ENCODE measurements around the gene POLA1. TPM values are rescaled to one million over a fixed set of nuclear protein-coding genes. Genes with fewer than 3 reads are reported as not detected.

POLA1 gene
- total and polyA plus RNA-seq, 2 of the 4 experiments (the other 2 are of a cell fraction): 4.0 to 15.1 TPM

DNA sequence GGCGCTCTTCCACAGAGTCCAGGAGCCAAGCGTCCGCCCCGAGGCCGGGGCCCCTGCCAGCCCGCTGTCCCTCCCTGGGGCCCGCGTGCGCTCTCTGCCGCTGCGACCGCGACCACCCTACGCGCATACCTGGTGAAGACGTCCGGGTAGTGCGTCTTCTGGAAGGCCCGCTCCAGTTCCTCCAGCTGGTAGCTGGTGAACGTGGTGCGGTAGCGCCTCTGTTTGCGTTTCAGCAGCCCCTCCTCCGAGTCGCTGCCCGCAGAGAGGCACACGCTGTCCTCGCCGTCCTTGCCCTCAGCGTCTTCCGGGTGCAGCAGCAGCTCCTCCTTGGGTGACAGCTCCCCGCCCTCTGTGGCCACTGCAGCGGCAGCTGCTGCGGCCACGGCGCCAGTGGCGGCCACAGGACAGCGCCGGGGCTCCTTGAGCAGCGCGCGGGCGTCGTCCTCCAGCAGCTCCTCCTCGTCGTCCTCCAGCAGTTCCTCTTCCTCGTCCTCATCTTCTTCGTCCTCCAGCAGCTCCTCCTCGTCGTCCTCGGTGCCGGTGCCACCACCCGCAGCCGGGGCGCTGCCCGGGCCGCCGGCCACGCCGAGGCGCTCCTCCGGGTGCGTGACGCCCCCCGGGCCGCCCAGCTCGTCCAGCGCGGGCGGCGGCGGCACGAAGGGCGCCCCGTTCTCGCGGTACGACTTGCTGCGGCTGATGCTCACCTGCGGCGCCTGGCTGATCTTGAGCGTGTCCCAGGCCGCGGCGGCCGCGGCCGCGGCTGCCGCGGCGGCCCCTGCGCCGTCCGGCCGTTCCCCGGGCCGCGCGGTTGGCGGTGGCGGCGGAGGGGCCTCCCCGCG lies 319.3 kb downstream of the POLA1 start:
- Histone ChIP-seq H4K20me1 (ENCODE audit: insufficient read depth, low read length) (no peaks in the 10 kb centered on the region; the same call in 1 of the 2 replicates), H4K91ac (ENCODE audit: insufficient read depth, low read depth, low read length) (no peak overlapping the region), H3K9ac (ENCODE audit: low read depth, low read length) (no peak overlapping the region), H3K27ac (ENCODE audit: insufficient read depth, low read length) (no peak overlapping the region), H2BK20ac (ENCODE audit: low read depth, low read length) (no peak overlapping the region), H3K56ac (ENCODE audit: extremely low read depth, insufficient read depth, low read length) (no peak overlapping the region), H3K4ac (ENCODE audit: low read depth, low read length) (no peak overlapping the region), H3K9me3 (ENCODE audit: control insufficient read depth, insufficient read depth, low read length) (peaks cover 18% of the 10 kb centered on the region; the same call in 1 of the 2 replicates), H2AK9ac (replicated peaks; ENCODE audit: low read depth, low read length, poor library complexity) (no peak overlapping the region), H3K18ac (ENCODE audit: low read depth, low read length) (no peak overlapping the region), H3K36me3 (ENCODE audit: control insufficient read depth, insufficient read depth, low read length) (no peaks in the 10 kb centered on the region), H3K79me1 (ENCODE audit: low read depth in 1 of 2, low read length in 2 of 2) (no peaks in the 10 kb centered on the region), H3K14ac (replicated peaks; ENCODE audit: low read depth, low read length) (no peak overlapping the region), H4K8ac (ENCODE audit: low read depth in 2 of 2, low read length in 2 of 2) (no peak overlapping the region), H2BK120ac (ENCODE audit: low read depth, low read length) (no peak overlapping the region), H3K4me2 (ENCODE audit: low read depth, low read length) (no peak overlapping the region; the same call in 1 of the 2 replicates), H3K9me1 (ENCODE audit: insufficient read depth, low read length) (no peaks in the 10 kb centered on the region), H3K4me3 (ENCODE audit: insufficient read depth, low read depth, low read length) (no peak overlapping the region), H2BK15ac (ENCODE audit: low read depth, low read length) (no peak overlapping the region), H3K23ac (ENCODE audit: low read depth, low read length) (no peak overlapping the region), H2AK5ac (ENCODE audit: low read depth, low read length) (no peak overlapping the region), H4K5ac (ENCODE audit: low read depth, low read length) (no peak overlapping the region), H3K27me3 (ENCODE audit: control insufficient read depth, insufficient read depth, low read length) (peaks cover 85% of the 10 kb centered on the region), H2AFZ (replicated peaks; ENCODE audit: low read length, poor library complexity) (peak overlapping the region; percentile 59), H2BK5ac (ENCODE audit: low read depth, low read length, poor library complexity, severe bottlenecking) (no peak overlapping the region), H3K4me1 (ENCODE audit: control insufficient read depth, insufficient read depth, low read length) (no peaks in the 10 kb centered on the region; the same call in 1 of the 2 replicates)
- dilution Hi-C loops (cut with HindIII; ENCODE audit: low sequenced_read_pairs, unreplicated experiment) (no loop called here), intact Hi-C loops (cut with micrococcal nuclease) (no loop called here), in situ Hi-C loops (cut with MboI; ENCODE audit: low sequenced_read_pairs) (no loop called here)
- no TSS peak for BruUV-seq (replicated peaks)
- 29% methylated on average over 74 of the region's 105 CpGs; no CpG with 5 or more reads in 1 of the 2 experiments for WGBS, 2 experiments (ENCODE audit: extremely low coverage in 2 of 2, insufficient read length in 1 of 2)
- ATAC-seq (ENCODE audit: low read depth) (no peak), DNase-seq (no peak)
- no peak for TF ChIP-seq MXI1 (IDR thresholded peaks at IDR 0.05; ENCODE audit: borderline replicate concordance, low read depth, low read length)
- TF ChIP-seq, protein P1, sequence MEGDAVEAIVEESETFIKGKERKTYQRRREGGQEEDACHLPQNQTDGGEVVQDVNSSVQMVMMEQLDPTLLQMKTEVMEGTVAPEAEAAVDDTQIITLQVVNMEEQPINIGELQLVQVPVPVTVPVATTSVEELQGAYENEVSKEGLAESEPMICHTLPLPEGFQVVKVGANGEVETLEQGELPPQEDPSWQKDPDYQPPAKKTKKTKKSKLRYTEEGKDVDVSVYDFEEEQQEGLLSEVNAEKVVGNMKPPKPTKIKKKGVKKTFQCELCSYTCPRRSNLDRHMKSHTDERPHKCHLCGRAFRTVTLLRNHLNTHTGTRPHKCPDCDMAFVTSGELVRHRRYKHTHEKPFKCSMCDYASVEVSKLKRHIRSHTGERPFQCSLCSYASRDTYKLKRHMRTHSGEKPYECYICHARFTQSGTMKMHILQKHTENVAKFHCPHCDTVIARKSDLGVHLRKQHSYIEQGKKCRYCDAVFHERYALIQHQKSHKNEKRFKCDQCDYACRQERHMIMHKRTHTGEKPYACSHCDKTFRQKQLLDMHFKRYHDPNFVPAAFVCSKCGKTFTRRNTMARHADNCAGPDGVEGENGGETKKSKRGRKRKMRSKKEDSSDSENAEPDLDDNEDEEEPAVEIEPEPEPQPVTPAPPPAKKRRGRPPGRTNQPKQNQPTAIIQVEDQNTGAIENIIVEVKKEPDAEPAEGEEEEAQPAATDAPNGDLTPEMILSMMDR (conservative IDR thresholded peaks at IDR 0.05; ENCODE audit: low read depth, low read length): no peak
- CTCF ChIA-PET: no interaction called here
- POLR2A ChIA-PET (ENCODE audit: unreplicated experiment): no interaction called here

All from IMR-90 (cell line).